OCI-LY1 (cell line): ENCODE results near the gene ADCY4.

ENCODE experiments used
- CTCF ChIP-seq: fragments of 200-600 bp; sonication (generic), shearing (Covaris generic); IDR thresholded peaks from 2 replicates; pipeline ENCODE4 v1.5.1; 2017; ENCODE audit warnings: mild to moderate bottlenecking, antibody characterized with exemption, low read length, moderate library complexity, mixed read lengths
- EZH2 ChIP-seq: fragments of 200-600 bp; sonication (generic), shearing (Covaris generic); IDR thresholded peaks from 2 replicates; pipeline ENCODE4 v1.8.0; 2017; ENCODE audit warnings: borderline replicate concordance, mixed run types, mild to moderate bottlenecking, antibody characterized with exemption, low read length, moderate library complexity, mixed read lengths

- TF ChIP-seq CTCF (no peak), EZH2 (no peak)
Observed at GRCh38 chr14:24289649-24290280, 45.1 kb downstream of the ADCY4 start.
